Measurements from ENCODE around the gene SERPING1. TPM values are rescaled to one million over a fixed set of nuclear protein-coding genes. Genes with fewer than 3 reads are reported as not detected.

Gene SERPING1
- total RNA-seq, 4 donors from 2014 or later = 65.7 to 143 (median 102) TPM

- no peak overlapping the region for H3K4me3 ChIP-seq
- H3K27ac ChIP-seq = peak overlapping the region in 3 of 4 donors; percentile 10 to 64 (median 21)
- H3K36me3 ChIP-seq = no peaks in the 10 kb centered on the region
- no peak for DNase-seq
- intact Hi-C loops (cut with DNase I; ENCODE audit: low total_unique reads) (no loop called here), in situ Hi-C loops (cut with MboI; ENCODE audit: low pct_ligation_motif_present in 1 of 4, low pct_unique_long_range_greater_than_20kb in 1 of 4, low sequenced_read_pairs in 3 of 4) (loop anchor here (10.0 to 25.0 kb wide), 4 partner anchors 81 to 308 kb away; partner anchors contain the start of genes P2RX3 (in 2 of the 4), RTN4RL2 (in 2 of the 4), SSRP1 (in 2 of the 4) and UBE2L6 (in 1 of the 4))
- peaks cover 10 to 60% (median 16%) of the 10 kb centered on the region in 4 donors for H3K4me1 ChIP-seq
- TF ChIP-seq POLR2AphosphoS5 (IDR thresholded peaks at IDR 0.05) (no peak), EP300 (IDR thresholded peaks at IDR 0.05; ENCODE audit: low read depth) (no peak)
- H3K9me3 ChIP-seq = no peaks in the 10 kb centered on the region
- H3K27me3 ChIP-seq = peaks cover 53% of the 10 kb centered on the region
- WGBS, 2 donors (ENCODE audit: low coverage in 1 of 2) = 34 to 80% methylated on average over 1 to 5 of the region's 5 CpGs
Observed at GRCh38 chr11:57645689-57646085, 48.2 kb downstream of the SERPING1 start.

GRCh38 chr11:57646194-57646798 lies 48.8 kb downstream of the SERPING1 start:
- intact Hi-C loops (cut with DNase I; ENCODE audit: low total_unique reads) (no loop called here), in situ Hi-C loops (cut with MboI; ENCODE audit: low pct_ligation_motif_present in 1 of 4, low pct_unique_long_range_greater_than_20kb in 1 of 4, low sequenced_read_pairs in 3 of 4) (loop anchor here (10.0 to 25.0 kb wide), 4 partner anchors 81 to 309 kb away; partner anchors contain the start of genes P2RX3 (in 2 of the 4), RTN4RL2 (in 2 of the 4), SSRP1 (in 2 of the 4) and UBE2L6 (in 1 of the 4))
- no peak for DNase-seq
- no peaks in the 10 kb centered on the region for H3K36me3 ChIP-seq
- no peak for TF ChIP-seq EP300 (IDR thresholded peaks at IDR 0.05; ENCODE audit: low read depth)
- no peak for TF ChIP-seq CTCF (IDR thresholded peaks at IDR 0.05)
- TF ChIP-seq POLR2A (IDR thresholded peaks at IDR 0.05) = no peak
- no peak for TF ChIP-seq POLR2AphosphoS5 (IDR thresholded peaks at IDR 0.05)
- peak overlapping the region in 1 of 4 donors; percentile 64 for H3K27ac ChIP-seq
- peaks cover 10 to 57% (median 16%) of the 10 kb centered on the region in 4 donors for H3K4me1 ChIP-seq
- H3K4me3 ChIP-seq = no peak overlapping the region
- 55 to 63% methylated on average over 2 to 10 of the region's 10 CpGs for WGBS, 2 donors (ENCODE audit: low coverage in 1 of 2)
- no peaks in the 10 kb centered on the region for H3K9me3 ChIP-seq
- peaks cover 56% of the 10 kb centered on the region for H3K27me3 ChIP-seq

GRCh38 chr11:57646799-57647303 lies 49.4 kb downstream of the SERPING1 start:
- intact Hi-C loops (cut with DNase I; ENCODE audit: low total_unique reads) = no loop called here
- no peak for TF ChIP-seq EP300 (IDR thresholded peaks at IDR 0.05; ENCODE audit: low read depth)
- 23% methylated on average over 23 of the region's 23 CpGs; no CpG with 5 or more reads in 1 of the 2 donors for WGBS, 2 donors (ENCODE audit: low coverage in 1 of 2)
- Histone ChIP-seq H3K4me3 (no peak overlapping the region), H3K9me3 (no peaks in the 10 kb centered on the region), H3K36me3 (no peaks in the 10 kb centered on the region), H3K27ac (no peak overlapping the region), H3K27me3 (peaks cover 56% of the 10 kb centered on the region), H3K4me1 (peaks cover 10 to 57% (median 16%) of the 10 kb centered on the region in 4 donors)
- DNase-seq = no peak
- in situ Hi-C loops (cut with MboI; ENCODE audit: low pct_ligation_motif_present in 1 of 4, low pct_unique_long_range_greater_than_20kb in 1 of 4, low sequenced_read_pairs in 3 of 4) = loop anchor here (10.0 to 25.0 kb wide), 4 partner anchors 82 to 310 kb away; partner anchors contain the start of genes P2RX3 (in 2 of the 4), RTN4RL2 (in 2 of the 4), SSRP1 (in 2 of the 4) and UBE2L6 (in 1 of the 4)

GRCh38 chr11:57647372-57647771 lies 49.9 kb downstream of the SERPING1 start:
- Histone ChIP-seq H3K36me3 (no peaks in the 10 kb centered on the region), H3K27me3 (peaks cover 56% of the 10 kb centered on the region), H3K4me3 (no peak overlapping the region), H3K4me1 (peaks cover 10 to 57% (median 16%) of the 10 kb centered on the region in 4 donors), H3K27ac (no peak overlapping the region), H3K9me3 (no peaks in the 10 kb centered on the region)
- DNase-seq = no peak
- intact Hi-C loops (cut with DNase I; ENCODE audit: low total_unique reads) = no loop called here
- in situ Hi-C loops (cut with MboI; ENCODE audit: low pct_ligation_motif_present in 1 of 4, low pct_unique_long_range_greater_than_20kb in 1 of 4, low sequenced_read_pairs in 3 of 4) = loop anchor here (10.0 to 25.0 kb wide), 4 partner anchors 83 to 310 kb away; partner anchors contain the start of genes P2RX3 (in 2 of the 4), RTN4RL2 (in 2 of the 4), SSRP1 (in 2 of the 4) and UBE2L6 (in 1 of the 4)
- WGBS, 2 donors (ENCODE audit: low coverage in 1 of 2) = 0 to 15% methylated on average over 1 to 10 of the region's 10 CpGs
- TF ChIP-seq CTCF (IDR thresholded peaks at IDR 0.05) = no peak
- no peak for TF ChIP-seq POLR2AphosphoS5 (IDR thresholded peaks at IDR 0.05)
- no peak for TF ChIP-seq POLR2A (IDR thresholded peaks at IDR 0.05)
- TF ChIP-seq EP300 (IDR thresholded peaks at IDR 0.05; ENCODE audit: low read depth) = no peak
